ENCODE measurements around the gene FZD4. TPM values are rescaled to one million over a fixed set of nuclear protein-coding genes. Genes with fewer than 3 reads are reported as not detected.

The FZD4 gene
- total RNA-seq, 1 donor from 2014 or later = 6.6 TPM

DNA sequence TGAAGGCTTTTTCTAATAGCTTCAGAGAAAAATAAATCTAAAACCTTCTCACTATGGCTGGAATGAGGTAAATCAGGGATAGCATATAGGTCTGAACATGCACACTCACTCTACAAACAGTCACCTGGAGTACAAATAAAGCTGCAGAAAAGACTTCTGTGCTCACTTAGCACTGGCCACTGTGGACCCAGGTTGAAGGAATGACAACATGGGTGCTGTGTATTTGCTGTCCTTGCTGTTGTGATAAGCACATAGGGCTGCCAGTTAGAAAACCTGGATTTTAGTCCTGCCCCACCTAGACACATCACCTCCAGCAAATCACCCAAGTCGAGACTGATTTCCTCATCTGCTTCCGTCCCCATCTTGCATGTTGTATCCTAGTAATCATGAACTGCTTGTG is 51.2 kb downstream of the FZD4 start:
- Mint-ChIP-seq H3K4me3 (ENCODE audit: unreplicated experiment) (no peak overlapping the region), H3K27ac (ENCODE audit: unreplicated experiment) (no peak overlapping the region), H3K4me1 (ENCODE audit: low read depth) (no peaks in the 10 kb centered on the region), H3K27me3 (ENCODE audit: low read depth) (no peaks in the 10 kb centered on the region), H3K36me3 (ENCODE audit: low read depth) (no peaks in the 10 kb centered on the region), H3K9me3 (ENCODE audit: low read depth) (no peaks in the 10 kb centered on the region)
- no peak for DNase-seq (ENCODE audit: low spot score)
- TF ChIP-seq, protein P1, sequence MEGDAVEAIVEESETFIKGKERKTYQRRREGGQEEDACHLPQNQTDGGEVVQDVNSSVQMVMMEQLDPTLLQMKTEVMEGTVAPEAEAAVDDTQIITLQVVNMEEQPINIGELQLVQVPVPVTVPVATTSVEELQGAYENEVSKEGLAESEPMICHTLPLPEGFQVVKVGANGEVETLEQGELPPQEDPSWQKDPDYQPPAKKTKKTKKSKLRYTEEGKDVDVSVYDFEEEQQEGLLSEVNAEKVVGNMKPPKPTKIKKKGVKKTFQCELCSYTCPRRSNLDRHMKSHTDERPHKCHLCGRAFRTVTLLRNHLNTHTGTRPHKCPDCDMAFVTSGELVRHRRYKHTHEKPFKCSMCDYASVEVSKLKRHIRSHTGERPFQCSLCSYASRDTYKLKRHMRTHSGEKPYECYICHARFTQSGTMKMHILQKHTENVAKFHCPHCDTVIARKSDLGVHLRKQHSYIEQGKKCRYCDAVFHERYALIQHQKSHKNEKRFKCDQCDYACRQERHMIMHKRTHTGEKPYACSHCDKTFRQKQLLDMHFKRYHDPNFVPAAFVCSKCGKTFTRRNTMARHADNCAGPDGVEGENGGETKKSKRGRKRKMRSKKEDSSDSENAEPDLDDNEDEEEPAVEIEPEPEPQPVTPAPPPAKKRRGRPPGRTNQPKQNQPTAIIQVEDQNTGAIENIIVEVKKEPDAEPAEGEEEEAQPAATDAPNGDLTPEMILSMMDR (IDR thresholded peaks at IDR 0.05) = no peak

DNA sequence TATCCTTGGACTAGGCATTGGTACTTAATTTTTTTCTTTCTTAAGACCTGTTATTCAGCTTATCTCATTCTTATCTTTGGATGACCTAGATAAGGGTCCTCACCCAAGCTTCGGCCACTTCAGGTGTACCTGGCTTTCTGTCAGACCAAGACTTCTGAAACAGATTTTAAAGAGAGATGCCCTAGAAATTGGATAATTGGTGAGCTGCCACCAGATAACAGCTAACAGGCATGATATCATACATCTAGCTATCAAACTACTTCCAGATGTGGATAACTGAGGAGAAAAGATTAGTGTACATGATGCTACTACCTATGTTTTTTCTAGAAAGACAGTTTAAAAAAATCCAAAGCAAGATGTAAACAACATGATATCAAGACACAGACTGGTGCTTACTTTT is 52.9 kb downstream of the FZD4 start:
- H3K27ac Mint-ChIP-seq (ENCODE audit: unreplicated experiment) = no peak overlapping the region

DNA sequence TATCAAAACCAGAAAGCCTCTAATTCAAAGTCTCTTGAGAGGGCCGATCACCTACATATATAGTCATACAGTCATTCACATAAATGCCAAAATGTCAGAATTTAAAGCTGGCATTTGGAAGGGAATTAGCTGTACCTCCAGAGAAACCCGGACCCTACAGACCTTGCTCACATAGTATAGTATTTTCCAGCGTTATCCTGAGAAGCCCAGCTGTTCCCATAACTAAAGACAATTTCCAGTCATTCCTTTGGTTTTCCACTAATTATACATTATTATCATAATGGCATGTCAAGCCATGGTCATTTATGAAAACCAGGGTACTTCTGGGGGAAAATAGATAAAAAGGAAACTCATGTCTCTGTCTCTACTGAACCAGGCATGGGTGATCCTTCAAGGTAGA is 53.6 kb downstream of the FZD4 start:
- TF ChIP-seq, protein P1 (IDR thresholded peaks at IDR 0.05) = no peak
- no peaks in the 10 kb centered on the region for H3K9me3 Mint-ChIP-seq (ENCODE audit: low read depth)
- H3K36me3 Mint-ChIP-seq (ENCODE audit: low read depth) = no peaks in the 10 kb centered on the region
- H3K27ac Mint-ChIP-seq (ENCODE audit: unreplicated experiment) = no peak overlapping the region
- no peak for DNase-seq (ENCODE audit: low spot score)
- no peaks in the 10 kb centered on the region for H3K27me3 Mint-ChIP-seq (ENCODE audit: low read depth)
- no peak overlapping the region for H3K4me3 Mint-ChIP-seq (ENCODE audit: unreplicated experiment)
- H3K4me1 Mint-ChIP-seq (ENCODE audit: low read depth) = peaks cover 11% of the 10 kb centered on the region

More for the DNA sequence above, 52.9 kb downstream of the FZD4 start:
- Mint-ChIP-seq H3K4me3 (ENCODE audit: unreplicated experiment) (no peak overlapping the region), H3K36me3 (ENCODE audit: low read depth) (no peaks in the 10 kb centered on the region), H3K9me3 (ENCODE audit: low read depth) (no peaks in the 10 kb centered on the region), H3K4me1 (ENCODE audit: low read depth) (peaks cover 6% of the 10 kb centered on the region), H3K27me3 (ENCODE audit: low read depth) (no peaks in the 10 kb centered on the region)
- no peak for DNase-seq (ENCODE audit: low spot score)
- TF ChIP-seq, protein P1 (IDR thresholded peaks at IDR 0.05) = no peak

DNA sequence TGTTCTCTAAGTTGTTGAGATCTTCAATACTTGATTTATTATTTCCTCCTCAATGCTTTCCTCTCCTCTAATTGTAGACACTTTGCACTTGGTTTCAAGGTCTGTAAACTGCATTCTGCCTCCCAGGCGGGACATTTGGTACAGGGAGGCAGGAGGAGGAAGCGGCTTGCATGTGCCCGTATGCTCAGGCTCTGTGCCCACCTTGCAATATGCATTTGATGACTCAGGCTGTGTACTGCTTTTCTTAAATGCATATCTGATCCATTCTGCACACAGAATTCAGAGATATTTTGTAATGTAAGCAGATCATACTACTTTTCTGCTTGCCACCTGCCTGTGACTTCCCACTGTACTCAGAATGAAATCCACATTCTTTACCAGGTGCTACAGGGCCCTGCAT is 55.0 kb downstream of the FZD4 start:
- TF ChIP-seq, protein P1 (IDR thresholded peaks at IDR 0.05) = no peak
- H3K4me1 Mint-ChIP-seq (ENCODE audit: low read depth) = peaks cover 17% of the 10 kb centered on the region

DNA sequence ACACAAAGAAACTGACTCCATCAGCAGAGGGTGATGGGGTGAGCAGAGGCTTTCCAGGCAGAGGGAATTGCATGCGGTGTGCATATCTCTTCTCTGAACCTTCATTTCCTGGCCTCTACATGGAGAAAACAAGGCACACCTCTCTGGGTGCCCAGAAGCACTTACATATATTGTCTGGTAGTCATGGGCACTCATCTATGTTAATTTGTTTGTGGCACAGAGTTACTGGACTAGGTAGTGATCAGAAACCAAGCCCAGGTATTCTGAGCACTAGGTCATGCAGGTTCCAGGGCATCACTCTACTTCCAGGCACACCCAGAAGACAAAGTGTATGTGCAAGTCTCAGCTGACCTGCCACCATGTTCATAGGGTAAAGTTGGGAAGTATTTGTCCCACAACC is 56.5 kb downstream of the FZD4 start:
- no peak overlapping the region for H3K27ac Mint-ChIP-seq (ENCODE audit: unreplicated experiment)
- H3K27me3 Mint-ChIP-seq (ENCODE audit: low read depth) = no peaks in the 10 kb centered on the region
- no peak overlapping the region for H3K4me3 Mint-ChIP-seq (ENCODE audit: unreplicated experiment)
- peaks cover 21% of the 10 kb centered on the region for H3K4me1 Mint-ChIP-seq (ENCODE audit: low read depth)
- no peaks in the 10 kb centered on the region for H3K36me3 Mint-ChIP-seq (ENCODE audit: low read depth)
- TF ChIP-seq, protein P1 (IDR thresholded peaks at IDR 0.05) = no peak
- DNase-seq (ENCODE audit: low spot score) = no peak
- no peaks in the 10 kb centered on the region for H3K9me3 Mint-ChIP-seq (ENCODE audit: low read depth)

More for the DNA sequence above, 55.0 kb downstream of the FZD4 start:
- Mint-ChIP-seq H3K27me3 (ENCODE audit: low read depth) (no peaks in the 10 kb centered on the region), H3K27ac (ENCODE audit: unreplicated experiment) (no peak overlapping the region), H3K4me3 (ENCODE audit: unreplicated experiment) (no peak overlapping the region), H3K9me3 (ENCODE audit: low read depth) (no peaks in the 10 kb centered on the region), H3K36me3 (ENCODE audit: low read depth) (no peaks in the 10 kb centered on the region)
- no peak for DNase-seq (ENCODE audit: low spot score)
